Measurements from ENCODE around the gene IFT43. TPM values are rescaled to one million over a fixed set of nuclear protein-coding genes. Genes with fewer than 3 reads are reported as not detected.
A peak's percentile ranks its signal among the peaks of the same experiment; 100 is the strongest.

The IFT43 gene
- total and polyA plus RNA-seq, 2 donors from 2014 or later: 41.6 to 86.3 TPM

GRCh38 chr14:75982266-75983018 lies 3.1 kb upstream of the IFT43 start:
- Histone ChIP-seq H3K4me1 (ENCODE audit: control insufficient read depth in 2 of 3, insufficient read depth in 2 of 3, low read depth in 1 of 3, low read length in 3 of 3) (peaks cover 3 to 11% (median 5%) of the 10 kb centered on the region in 3 donors), H3K4me3 (ENCODE audit: low read length in 3 of 3) (peak overlapping the region; percentile 66 to 85 (median 75)), H3K27ac (ENCODE audit: low read depth in 2 of 2, low read length in 2 of 2) (peak overlapping the region; percentile 89 to 92), H3K9me3 (ENCODE audit: control insufficient read depth in 2 of 3, insufficient read depth in 1 of 3, low read length in 3 of 3) (no peaks in the 10 kb centered on the region), H3K36me3 (ENCODE audit: control insufficient read depth in 2 of 3, insufficient read depth in 3 of 3, low read length in 3 of 3) (no peaks in the 10 kb centered on the region), H3K27me3 (ENCODE audit: control insufficient read depth, insufficient read depth, low read length) (no peaks in the 10 kb centered on the region), H3K9ac (ENCODE audit: low read length in 3 of 3) (peak overlapping the region; percentile 54 to 84 (median 82))
- peak; percentile 77 for TF ChIP-seq CTCF (IDR thresholded peaks at IDR 0.05; ENCODE audit: borderline replicate concordance, extremely low read depth, insufficient read depth)
- intact Hi-C loops (cut with DNase I): loop anchor here (5.0 kb wide), 1 partner anchor 270 kb away; no protein-coding TSS in a partner anchor
- FAIRE-seq: no peak
- peak; percentile 88 to 95 (median 90) for DNase-seq

- TF ChIP-seq CTCF (IDR thresholded peaks at IDR 0.05; ENCODE audit: borderline replicate concordance, extremely low read depth, insufficient read depth): no peak
- Histone ChIP-seq H3K36me3 (ENCODE audit: control insufficient read depth in 2 of 3, insufficient read depth in 3 of 3, low read length in 3 of 3) (no peaks in the 10 kb centered on the region), H3K27me3 (ENCODE audit: control insufficient read depth, insufficient read depth, low read length) (no peaks in the 10 kb centered on the region), H3K4me1 (ENCODE audit: control insufficient read depth in 2 of 3, insufficient read depth in 2 of 3, low read depth in 1 of 3, low read length in 3 of 3) (peaks cover 3 to 11% (median 5%) of the 10 kb centered on the region in 3 donors), H3K27ac (ENCODE audit: low read depth in 2 of 2, low read length in 2 of 2) (peak overlapping the region; percentile 5 to 92), H3K4me3 (ENCODE audit: low read length in 3 of 3) (peak overlapping the region in 2 of 3 donors; percentile 0 to 60), H3K9ac (ENCODE audit: low read length in 3 of 3) (peak overlapping the region in 1 of 3 donors; percentile 0), H3K9me3 (ENCODE audit: control insufficient read depth in 2 of 3, insufficient read depth in 1 of 3, low read length in 3 of 3) (no peaks in the 10 kb centered on the region)
- DNase-seq: no peak
- no peak for FAIRE-seq
- intact Hi-C loops (cut with DNase I): loop anchor here (5.0 kb wide), 1 partner anchor 271 kb away; no protein-coding TSS in a partner anchor
Observed at GRCh38 chr14:75983019-75983358, 2.6 kb upstream of the IFT43 start.

- intact Hi-C loops (cut with DNase I): loop anchor here (5.0 kb wide), 1 partner anchor 272 kb away; no protein-coding TSS in a partner anchor
- TF ChIP-seq CTCF (IDR thresholded peaks at IDR 0.05; ENCODE audit: borderline replicate concordance, extremely low read depth, insufficient read depth): no peak
- Histone ChIP-seq H3K9ac (ENCODE audit: low read length in 3 of 3) (no peak overlapping the region), H3K4me1 (ENCODE audit: control insufficient read depth in 2 of 3, insufficient read depth in 2 of 3, low read depth in 1 of 3, low read length in 3 of 3) (peaks cover 3 to 13% (median 9%) of the 10 kb centered on the region in 3 donors), H3K9me3 (ENCODE audit: control insufficient read depth in 2 of 3, insufficient read depth in 1 of 3, low read length in 3 of 3) (no peaks in the 10 kb centered on the region), H3K27me3 (ENCODE audit: control insufficient read depth, insufficient read depth, low read length) (no peaks in the 10 kb centered on the region), H3K4me3 (ENCODE audit: low read length in 3 of 3) (no peak overlapping the region), H3K36me3 (ENCODE audit: control insufficient read depth in 2 of 3, insufficient read depth in 3 of 3, low read length in 3 of 3) (peaks cover 0 to 2% (median 0%) of the 10 kb centered on the region in 3 donors), H3K27ac (ENCODE audit: low read depth in 2 of 2, low read length in 2 of 2) (no peak overlapping the region)
- FAIRE-seq (no peak), DNase-seq (no peak)
Observed at GRCh38 chr14:75984674-75985073, 889 bp upstream of the IFT43 start.

All from kidney (tissue), 14 donors.